PC-3 (cell line): ENCODE measurements around the gene WDR93. TPM values are rescaled to one million over a fixed set of nuclear protein-coding genes. Genes with fewer than 3 reads are reported as not detected.
A peak's percentile ranks its signal among the peaks of the same experiment; 100 is the strongest.

Source experiments
- ATAC-seq: fragments of 200-7000 bp; cut with Tn5 transposase; 2 replicates; pipeline ENCODE4 v1.9.1; 2020; ENCODE audit warnings: mild to moderate bottlenecking, moderate library complexity
- BruUV-seq: library from RNA; stranded (reverse); fragments of 400-500 nt; replicated peaks from 2 replicates; lab custom pipeline; 2021; lab: Mats Ljungman, UMichigan
- CTCF ChIA-PET: fragments of 300-600 bp; sonication (Branson Sonifier 250); formaldehyde crosslinking; loops from one replicate; lab custom pipeline; 2022; ENCODE audit warnings: antibody characterized with exemption; lab: Charles Lee
- POLR2A ChIA-PET: fragments of 300-600 bp; sonication (Branson Sonifier 250); formaldehyde crosslinking; loops from one replicate; lab custom pipeline; 2022; ENCODE audit warnings: antibody characterized with exemption; ENCODE audit not compliant: unreplicated experiment; lab: Charles Lee
- DNase-seq: peaks from one replicate; pipeline ENCODE4 v3.0.0-alpha.2; 2015
- H2AFZ ChIP-seq: fragments of 300-600 bp; sonication (generic); 2 replicates; pipeline ENCODE4 v1.6.0; 2016; ENCODE audit warnings: antibody characterized with exemption, low read length
- H3F3A ChIP-seq: fragments of 300-600 bp; sonication (generic); one replicate; pipeline ENCODE4 v1.6.0; 2017; ENCODE audit warnings: antibody characterized with exemption, low read length, control low read depth, mild to moderate bottlenecking; ENCODE audit not compliant: unreplicated experiment
- H3K27ac ChIP-seq: fragments of 300-600 bp; sonication (generic); 2 replicates; pipeline ENCODE4 v1.5.1; 2016; ENCODE audit warnings: mild to moderate bottlenecking, low read length
- H3K27me3 ChIP-seq: fragments of 300-600 bp; sonication (generic); 2 replicates; pipeline ENCODE4 v1.6.1; 2016; ENCODE audit warnings: low read length, mixed read lengths
- H3K36me3 ChIP-seq: fragments of 300-600 bp; sonication (generic); 2 replicates; pipeline ENCODE4 v1.6.1; 2016; ENCODE audit warnings: low read depth, mixed run types, low read length, mixed read lengths
- H3K4me1 ChIP-seq: fragments of 300-600 bp; sonication (generic); 2 replicates; pipeline ENCODE4 v1.5.1; 2016; ENCODE audit warnings: low read length; ENCODE audit not compliant: insufficient read depth
- H3K4me2 ChIP-seq: fragments of 300-600 bp; sonication (generic); 2 replicates; pipeline ENCODE4 v1.6.0; 2016; ENCODE audit warnings: low read length
- H3K4me3 ChIP-seq: fragments of 300-600 bp; sonication (generic); 2 replicates; pipeline ENCODE4 v1.5.1; 2016; ENCODE audit warnings: mild to moderate bottlenecking, low read length, mixed read lengths
- H3K79me2 ChIP-seq: fragments of 300-600 bp; sonication (generic); 2 replicates; pipeline ENCODE4 v1.6.1; 2017; ENCODE audit warnings: low read length, mixed read lengths
- H3K9ac ChIP-seq: fragments of 300-600 bp; sonication (generic); 2 replicates; pipeline ENCODE4 v1.6.0; 2016; ENCODE audit warnings: mild to moderate bottlenecking, low read length
- H3K9me2 ChIP-seq: fragments of 300-600 bp; sonication (generic); replicated peaks from 2 replicates; pipeline ENCODE4 v1.6.1; 2016; ENCODE audit warnings: mixed run types, low read length, mixed read lengths
- H3K9me3 ChIP-seq: fragments of 300-600 bp; sonication (generic); 2 replicates; pipeline ENCODE4 v1.6.1; 2016; ENCODE audit warnings: low read length, mixed read lengths
- H4K20me1 ChIP-seq: fragments of 300-600 bp; sonication (generic); 2 replicates; pipeline ENCODE4 v1.6.1; 2016; ENCODE audit warnings: low read length, mixed read lengths
- EZH2 ChIP-seq: fragments of 300-600 bp; sonication (generic); IDR thresholded peaks from one replicate; pipeline ENCODE4 v1.6.1; 2017; ENCODE audit warnings: antibody characterized with exemption, mild to moderate bottlenecking, low read length; ENCODE audit not compliant: unreplicated experiment
- EZH2phosphoT487 ChIP-seq: fragments of 300-600 bp; sonication (generic); IDR thresholded peaks from 2 replicates; pipeline ENCODE4 v1.6.1; 2018; ENCODE audit warnings: mild to moderate bottlenecking, antibody characterized with exemption, low read length, borderline replicate concordance
- intact Hi-C: fragments of 100-400 bp; cut with micrococcal nuclease; formaldehyde crosslinking; loops from 2 replicates; pipeline ENCODE4 v1.9.0; 2023
- total RNA-seq: library from RNA; depleted of rRNA; stranded (reverse); fragments of >200 nt; gene quantifications from 2 replicates; pipeline ENCODE4 v1.2.3, GENCODE V29; 2014
- TF ChIP-seq, protein P1 (sequence below): fragments of 300-600 bp; sonication (generic); conservative IDR thresholded peaks from 2 replicates; pipeline ENCODE4 v1.5.1; 2017; ENCODE audit warnings: antibody characterized with exemption, low read depth, mild to moderate bottlenecking, low read length

WDR93 gene
- total RNA-seq, 1 experiment from 2014 or later: 0.22 TPM

DNA sequence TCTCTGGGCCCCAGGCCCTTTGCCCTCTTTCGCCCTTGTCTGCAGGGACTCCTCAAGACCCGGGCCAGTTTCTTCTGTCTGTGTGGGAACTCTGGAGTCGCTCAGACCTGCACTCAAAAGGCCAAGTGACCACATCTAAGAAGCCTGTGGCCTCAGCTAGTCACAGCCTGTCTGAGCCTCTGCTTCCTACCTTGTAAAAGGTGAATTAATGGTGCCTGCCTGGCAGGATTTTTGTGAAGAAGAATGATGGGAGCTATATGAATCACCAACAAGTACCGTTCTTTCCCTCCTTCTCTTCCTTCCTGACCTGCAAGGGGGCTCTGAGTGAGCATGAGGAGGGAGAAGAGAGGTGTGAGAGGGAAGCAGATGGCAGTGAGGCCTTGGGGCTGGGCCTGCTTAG is 18.9 kb upstream of the WDR93 start:
- no peak for DNase-seq
- Histone ChIP-seq H3K4me3 (no peak overlapping the region), H3K4me1 (no peaks in the 10 kb centered on the region), H2AFZ (no peak overlapping the region), H3K79me2 (no peaks in the 10 kb centered on the region), H3K9me2 (no peaks in the 10 kb centered on the region), H3K27me3 (no peaks in the 10 kb centered on the region), H4K20me1 (no peaks in the 10 kb centered on the region), H3K9ac (no peak overlapping the region), H3F3A (no peaks in the 10 kb centered on the region), H3K4me2 (no peak overlapping the region), H3K36me3 (no peaks in the 10 kb centered on the region), H3K27ac (no peak overlapping the region), H3K9me3 (no peaks in the 10 kb centered on the region)
- no TSS peak for BruUV-seq
- TF ChIP-seq EZH2phosphoT487 (no peak), EZH2 (no peak)
- POLR2A ChIA-PET: interaction anchor here (0.5 kb wide), 1 partner anchor 24 kb away, joined by 3 read pairs; no protein-coding TSS in a partner anchor
- intact Hi-C loops: no loop called here
- CTCF ChIA-PET: no interaction called here
- no peak for ATAC-seq

DNA sequence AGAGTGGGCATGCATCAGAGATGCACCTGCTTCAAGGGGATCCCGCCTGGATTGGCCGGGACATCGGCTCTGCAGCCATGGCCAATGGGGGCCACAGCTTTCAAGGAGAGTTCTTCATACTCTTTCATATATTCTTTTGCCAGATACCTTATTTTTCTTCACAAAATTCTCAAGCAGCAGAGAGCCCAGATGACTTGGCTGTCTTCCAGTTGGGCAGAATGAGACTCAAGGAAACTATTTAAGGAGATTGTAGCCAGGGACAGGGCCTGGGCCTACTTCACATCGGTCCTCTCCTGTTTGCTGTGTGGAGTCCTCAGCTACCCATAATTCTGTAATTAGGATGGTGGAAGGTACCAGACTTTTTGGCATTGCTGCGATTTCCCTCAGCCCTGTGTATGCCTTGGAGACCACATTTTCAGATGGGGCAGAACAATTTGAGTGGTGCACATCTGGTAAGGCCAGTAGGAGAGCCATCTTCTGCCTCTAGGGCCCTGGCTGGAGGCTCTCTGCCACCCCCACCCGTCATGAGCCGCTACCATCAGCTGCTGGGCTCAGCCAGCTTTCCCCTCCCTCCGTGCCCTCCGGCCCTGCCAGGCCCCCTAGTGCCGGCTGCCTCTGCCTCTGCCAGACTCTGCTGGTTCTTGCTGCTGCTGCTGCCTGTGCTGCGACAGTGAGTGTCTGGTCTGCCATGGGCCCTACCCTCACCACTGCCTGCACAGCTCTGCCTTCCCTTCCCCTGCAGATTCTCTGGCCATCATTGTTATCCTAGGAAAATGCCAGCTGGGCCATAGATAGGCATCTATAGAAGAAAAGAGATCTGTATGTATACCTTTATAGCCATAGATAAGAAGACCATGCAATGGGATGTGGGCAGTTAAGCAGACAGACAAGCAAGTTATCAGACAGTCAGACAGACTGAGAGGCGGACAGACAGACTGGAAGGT is 18.1 kb upstream of the WDR93 start:
- no peaks in the 10 kb centered on the region for H3K9me3 ChIP-seq
- H3K27me3 ChIP-seq: no peaks in the 10 kb centered on the region
- H3K9me2 ChIP-seq: no peaks in the 10 kb centered on the region
- no TSS peak for BruUV-seq
- H3K27ac ChIP-seq: no peak overlapping the region
- no peaks in the 10 kb centered on the region for H3K4me1 ChIP-seq
- CTCF ChIA-PET: no interaction called here
- H3K36me3 ChIP-seq: no peaks in the 10 kb centered on the region
- H2AFZ ChIP-seq: no peak overlapping the region
- POLR2A ChIA-PET: interaction anchor here (0.5 kb wide), 1 partner anchor 25 kb away, joined by 3 read pairs; no protein-coding TSS in a partner anchor
- ATAC-seq: no peak
- no peak overlapping the region for H3K4me3 ChIP-seq
- TF ChIP-seq, protein P1, sequence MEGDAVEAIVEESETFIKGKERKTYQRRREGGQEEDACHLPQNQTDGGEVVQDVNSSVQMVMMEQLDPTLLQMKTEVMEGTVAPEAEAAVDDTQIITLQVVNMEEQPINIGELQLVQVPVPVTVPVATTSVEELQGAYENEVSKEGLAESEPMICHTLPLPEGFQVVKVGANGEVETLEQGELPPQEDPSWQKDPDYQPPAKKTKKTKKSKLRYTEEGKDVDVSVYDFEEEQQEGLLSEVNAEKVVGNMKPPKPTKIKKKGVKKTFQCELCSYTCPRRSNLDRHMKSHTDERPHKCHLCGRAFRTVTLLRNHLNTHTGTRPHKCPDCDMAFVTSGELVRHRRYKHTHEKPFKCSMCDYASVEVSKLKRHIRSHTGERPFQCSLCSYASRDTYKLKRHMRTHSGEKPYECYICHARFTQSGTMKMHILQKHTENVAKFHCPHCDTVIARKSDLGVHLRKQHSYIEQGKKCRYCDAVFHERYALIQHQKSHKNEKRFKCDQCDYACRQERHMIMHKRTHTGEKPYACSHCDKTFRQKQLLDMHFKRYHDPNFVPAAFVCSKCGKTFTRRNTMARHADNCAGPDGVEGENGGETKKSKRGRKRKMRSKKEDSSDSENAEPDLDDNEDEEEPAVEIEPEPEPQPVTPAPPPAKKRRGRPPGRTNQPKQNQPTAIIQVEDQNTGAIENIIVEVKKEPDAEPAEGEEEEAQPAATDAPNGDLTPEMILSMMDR: no peak
- TF ChIP-seq EZH2phosphoT487 (no peak), EZH2 (no peak)
- no peak for DNase-seq
- no peak overlapping the region for H3K9ac ChIP-seq
- intact Hi-C loops: no loop called here
- no peaks in the 10 kb centered on the region for H4K20me1 ChIP-seq
- H3K79me2 ChIP-seq: no peaks in the 10 kb centered on the region
- no peaks in the 10 kb centered on the region for H3F3A ChIP-seq
- H3K4me2 ChIP-seq: no peak overlapping the region

DNA sequence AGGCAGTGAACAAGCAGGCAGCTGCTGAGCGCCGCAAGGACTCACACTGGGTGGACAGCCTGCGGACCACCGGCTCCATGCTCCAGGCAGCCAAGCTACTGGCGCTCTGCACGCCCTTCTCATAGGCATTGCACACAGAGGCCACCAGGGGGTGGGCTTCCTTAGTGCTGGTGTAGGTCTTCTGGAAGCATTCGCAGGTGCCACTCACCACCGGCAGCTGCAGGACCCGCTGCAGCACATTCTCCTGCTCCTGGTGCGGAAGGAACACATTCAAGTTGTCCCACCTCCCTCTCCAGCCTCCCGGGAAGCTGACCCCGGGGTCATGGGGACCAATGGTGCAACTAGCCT is 17.5 kb upstream of the WDR93 start:
- no peaks in the 10 kb centered on the region for H3K27me3 ChIP-seq
- no peaks in the 10 kb centered on the region for H3F3A ChIP-seq
- TF ChIP-seq, protein P1: peak; percentile 53
- TF ChIP-seq EZH2 (no peak), EZH2phosphoT487 (no peak)
- BruUV-seq: no TSS peak
- H4K20me1 ChIP-seq: no peaks in the 10 kb centered on the region
- no peak overlapping the region for H3K9ac ChIP-seq
- ATAC-seq (no peak), DNase-seq (peak; percentile 30)
- H3K36me3 ChIP-seq: no peaks in the 10 kb centered on the region
- H3K4me1 ChIP-seq: no peaks in the 10 kb centered on the region
- no peak overlapping the region for H2AFZ ChIP-seq
- H3K9me3 ChIP-seq: no peaks in the 10 kb centered on the region
- ChIA-PET CTCF (no interaction called here), POLR2A (no interaction called here)
- H3K79me2 ChIP-seq: no peaks in the 10 kb centered on the region
- H3K9me2 ChIP-seq: no peaks in the 10 kb centered on the region
- H3K27ac ChIP-seq: no peak overlapping the region
- intact Hi-C loops: no loop called here
- no peak overlapping the region for H3K4me3 ChIP-seq
- H3K4me2 ChIP-seq: no peak overlapping the region
